ENCODE data around the gene WNT7B.
"Not testable (repeated sequence)": the region's sequence is repeated elsewhere in the genome, so short reads cannot be mapped to it uniquely, and the experiment has no call there.

Gene WNT7B

DNA sequence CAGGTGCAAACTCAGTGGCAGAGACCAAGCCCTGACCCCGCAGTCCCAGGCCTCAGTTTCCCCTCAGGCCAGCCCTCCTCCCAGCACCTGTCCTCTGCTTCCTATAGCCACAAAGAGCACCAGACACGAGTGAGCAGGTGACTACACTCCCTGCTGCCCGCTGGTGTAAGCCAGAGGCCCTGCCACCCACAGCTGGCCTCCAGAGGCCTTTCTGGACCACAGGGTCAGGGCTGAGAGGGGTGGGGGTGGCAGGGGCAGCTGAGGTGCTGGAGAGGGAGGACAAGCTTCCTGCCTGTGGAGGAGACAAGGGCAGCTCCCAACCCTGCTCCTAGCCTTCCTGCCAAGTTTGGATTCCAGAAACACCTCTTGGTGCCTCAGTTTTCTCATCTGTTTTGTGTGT, 31.3 kb upstream of the WNT7B start:
- DNase-seq (ENCODE audit: low read depth in 2 of 2): no peak

DNA sequence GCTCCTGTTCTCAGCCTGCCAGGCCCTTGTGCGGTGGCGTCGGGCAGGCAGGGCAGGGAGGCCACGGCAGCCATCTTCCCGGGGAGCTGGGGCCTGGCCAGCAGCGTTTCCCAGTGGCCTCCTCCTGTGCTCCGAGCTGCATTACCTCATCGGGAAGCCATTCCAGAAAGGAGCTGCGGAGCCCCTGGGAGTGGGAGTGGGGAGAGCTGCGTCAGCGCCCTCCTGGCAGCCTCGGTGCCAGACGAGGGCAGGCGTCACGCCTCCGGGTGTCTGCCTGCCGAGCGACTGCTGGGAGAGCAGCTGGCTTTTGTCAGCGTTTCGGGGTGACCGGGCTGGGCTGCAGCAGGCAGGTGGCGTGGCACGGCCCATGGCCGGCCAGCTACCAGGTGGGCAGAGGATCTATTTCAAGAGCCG, 30.9 kb upstream of the WNT7B start:
- no peak for DNase-seq (ENCODE audit: low read depth in 2 of 2)

DNA sequence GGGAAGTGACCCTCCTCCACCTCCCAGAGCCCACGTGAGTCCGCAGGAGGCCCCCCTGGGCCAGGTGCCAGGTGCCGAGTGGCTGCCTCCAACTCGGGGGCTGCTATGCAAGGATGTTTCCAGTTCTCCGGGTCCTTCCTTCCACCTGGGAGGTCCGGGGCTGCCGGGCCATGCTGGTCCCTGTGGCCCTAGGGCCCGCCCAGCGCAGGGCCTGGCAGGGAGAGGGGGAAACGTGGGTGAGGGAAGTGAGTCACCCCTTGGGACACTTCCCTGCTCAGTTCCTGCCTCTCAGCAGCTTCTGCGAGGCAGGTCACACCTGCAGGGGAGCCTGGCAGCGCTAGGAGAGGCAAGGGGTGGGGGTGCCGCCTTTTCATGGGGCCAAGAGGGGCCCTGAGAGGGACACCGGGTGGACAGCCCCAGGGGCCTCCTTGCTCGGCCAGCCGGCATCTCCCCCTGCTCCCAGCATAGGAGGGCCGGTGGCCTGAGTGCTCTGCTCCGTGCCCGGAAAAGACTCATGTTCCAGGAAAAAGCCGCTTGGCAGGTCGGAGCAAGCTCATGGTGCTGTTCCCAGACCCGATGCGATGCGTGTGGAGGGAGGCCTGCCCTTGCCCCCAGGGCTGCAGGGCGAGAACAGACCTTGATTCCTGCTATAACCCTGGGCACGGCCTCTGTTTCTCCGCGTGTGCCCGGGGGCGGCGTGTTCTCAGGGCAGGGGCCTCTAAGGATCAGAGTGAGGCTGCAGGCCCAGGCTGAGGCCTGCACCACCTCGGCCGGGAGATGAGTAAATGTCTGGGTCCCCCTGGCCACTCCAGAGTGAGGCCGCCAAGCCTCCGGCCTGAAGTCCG, 30.3 kb upstream of the WNT7B start:
- no peak for DNase-seq (ENCODE audit: low read depth in 2 of 2)

DNA sequence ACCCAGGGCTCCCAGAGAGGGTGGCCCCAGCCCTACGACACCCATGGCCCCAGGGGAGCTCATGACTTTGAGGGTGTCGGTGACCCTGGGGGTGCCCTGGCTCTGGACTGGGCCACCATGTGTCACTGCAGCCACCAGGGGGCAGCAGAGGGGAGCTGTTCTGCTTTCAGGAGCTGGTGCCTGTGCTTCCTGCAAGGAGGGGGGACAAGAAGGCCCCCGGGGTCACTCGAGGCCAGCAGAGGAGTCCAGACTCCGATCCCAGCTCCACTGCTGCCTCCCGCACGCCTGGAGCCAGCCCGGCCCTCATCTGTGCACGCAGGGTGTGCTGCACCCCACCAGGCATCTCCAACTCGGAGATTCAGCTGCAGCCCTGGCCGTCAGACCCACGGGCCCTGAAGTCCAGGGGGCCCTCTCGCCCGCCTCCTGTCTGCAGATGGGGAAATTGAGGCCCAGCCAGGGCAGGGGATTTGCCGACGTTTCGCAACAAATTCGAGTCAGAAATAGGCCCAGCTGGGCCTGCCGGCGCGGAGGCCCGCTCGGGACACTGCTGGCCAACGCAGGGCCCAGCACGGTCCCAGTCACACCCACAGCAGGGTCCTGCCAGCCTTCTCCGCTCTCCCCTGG, 29.5 kb upstream of the WNT7B start:
- peak; percentile 78 to 89 for DNase-seq (ENCODE audit: low read depth in 2 of 2)

DNA sequence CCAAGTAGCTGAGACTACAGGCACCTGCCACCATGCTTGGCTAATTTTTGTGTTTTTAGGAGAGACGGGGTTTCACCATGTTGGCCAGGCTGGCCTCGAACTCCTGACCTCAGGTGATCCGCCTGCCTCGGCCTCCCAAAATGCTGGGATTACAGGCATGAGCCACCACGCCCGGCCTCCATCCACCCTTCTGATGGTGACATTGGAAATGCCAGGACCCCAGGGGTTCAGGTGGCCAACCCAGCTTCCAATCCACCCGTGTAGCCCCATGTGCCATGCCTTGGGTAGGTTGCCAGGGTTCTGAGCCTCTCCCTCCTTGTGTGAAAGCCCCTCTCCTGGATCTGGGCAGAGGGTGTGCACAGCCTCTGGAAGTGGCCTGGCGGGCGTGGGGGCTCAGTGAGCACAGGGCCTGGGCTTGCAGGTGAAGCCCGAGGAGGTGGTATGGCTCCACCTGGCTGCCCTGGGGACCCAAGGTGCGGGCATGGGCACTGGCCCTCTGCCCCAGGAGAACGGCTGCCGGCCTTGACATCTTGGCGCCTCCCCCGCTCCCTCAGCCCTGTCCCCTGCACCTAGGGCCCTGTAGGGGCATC, 28.2 kb upstream of the WNT7B start:
- not testable (repeated sequence) for DNase-seq (ENCODE audit: low read depth in 2 of 2)

DNA sequence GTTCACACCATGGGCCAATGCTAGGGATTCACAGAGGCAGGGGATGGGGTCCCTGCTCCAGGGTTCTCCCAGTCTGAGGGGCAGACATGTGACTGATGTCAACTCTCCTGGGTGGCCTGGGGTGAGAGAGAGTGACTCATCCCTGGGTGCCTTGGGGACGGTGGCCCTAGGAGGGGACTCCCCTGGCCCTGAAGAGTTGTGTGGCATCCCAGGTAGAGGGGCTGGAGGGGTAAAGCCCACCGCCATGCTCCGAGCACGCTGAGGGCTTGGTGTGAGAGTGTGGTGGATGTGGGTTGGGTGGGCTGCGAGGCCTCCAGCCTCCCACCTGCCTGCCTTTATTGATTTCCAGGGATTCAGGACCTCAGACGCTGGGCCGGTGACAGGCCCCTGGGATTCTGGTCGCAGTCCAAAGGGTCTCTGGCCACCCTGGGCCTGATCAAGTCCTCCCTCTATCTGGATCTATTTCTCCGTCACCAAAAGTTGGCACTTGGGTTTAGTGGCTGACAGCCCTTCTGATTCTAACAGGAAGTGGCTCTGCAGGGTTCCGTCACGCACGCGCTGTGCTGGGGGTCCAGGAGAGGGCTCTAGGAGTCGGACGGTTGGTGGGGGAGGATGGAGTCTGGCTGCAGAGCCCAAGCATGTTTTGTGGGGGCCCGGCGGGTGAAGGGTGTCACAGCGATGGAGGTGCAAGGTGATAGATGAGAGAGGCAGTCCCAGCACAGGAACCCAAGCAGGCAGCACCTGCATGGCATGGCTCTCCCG, 27.3 kb upstream of the WNT7B start:
- DNase-seq (ENCODE audit: low read depth in 2 of 2): no peak

DNA sequence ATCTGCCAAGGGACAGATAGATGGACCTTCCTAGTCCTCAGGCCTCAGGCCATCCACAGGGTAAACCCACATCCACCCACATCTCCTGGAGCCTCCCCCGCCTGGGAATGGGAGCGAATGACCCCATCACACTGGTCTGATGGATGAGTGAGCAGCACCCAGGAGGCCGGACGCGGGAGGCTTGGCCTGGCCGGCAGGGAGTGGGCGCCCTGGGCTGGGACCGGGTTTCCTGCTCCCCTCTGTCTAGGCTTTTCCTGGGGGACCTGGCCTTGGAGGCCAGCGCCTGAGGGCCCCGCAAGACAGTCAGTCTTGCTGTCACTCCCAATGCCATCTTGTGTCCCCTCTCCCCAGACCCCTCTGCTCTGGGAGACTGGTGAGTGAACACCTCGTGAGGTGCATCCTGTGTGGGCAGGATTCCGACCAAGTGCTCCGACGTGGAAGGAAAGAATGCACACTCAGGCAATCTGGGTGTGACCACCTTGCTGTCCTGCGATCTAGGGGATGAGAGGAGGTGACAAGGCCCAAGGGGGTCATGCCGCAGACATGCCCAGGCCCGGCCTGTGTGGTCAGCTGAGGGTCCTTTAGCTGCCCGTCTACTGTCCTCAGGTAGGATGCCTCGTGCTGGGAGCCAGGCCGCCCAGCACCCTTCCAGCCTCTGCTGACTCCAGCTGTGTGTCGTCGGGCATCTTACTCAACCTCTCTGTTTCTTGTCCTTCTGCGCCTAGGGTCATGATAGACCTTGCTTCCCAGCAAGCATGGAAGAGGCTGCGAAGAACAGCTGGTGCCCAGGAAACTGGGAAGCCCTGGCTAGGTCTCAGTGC, 26.5 kb upstream of the WNT7B start:
- DNase-seq (ENCODE audit: low read depth in 2 of 2): no peak

DNA sequence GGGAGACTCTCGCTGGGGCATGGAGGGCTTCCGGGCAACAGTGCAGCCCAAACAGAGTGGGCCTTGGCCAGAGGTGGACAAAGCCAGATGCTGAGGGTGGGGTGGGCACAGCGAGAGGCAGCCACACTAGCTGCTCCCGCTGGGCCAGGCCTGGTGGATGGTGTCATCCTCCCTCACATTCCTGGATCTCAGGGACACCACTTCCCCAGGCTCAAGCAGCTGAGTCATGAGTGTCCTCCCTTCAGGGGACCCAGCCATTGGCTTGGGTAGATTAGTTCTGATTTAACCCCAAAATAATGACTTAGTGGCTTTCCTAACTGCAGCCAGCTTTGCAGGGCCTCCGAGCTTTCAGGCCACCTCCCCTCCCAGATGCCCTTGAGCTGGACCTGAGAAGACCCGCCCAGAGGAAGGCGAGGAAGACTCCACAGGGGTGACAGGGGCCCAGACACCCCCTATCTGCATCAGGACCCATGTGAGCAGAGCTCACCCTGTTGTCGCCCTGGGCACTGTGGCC, 25.9 kb upstream of the WNT7B start:
- no peak for DNase-seq (ENCODE audit: low read depth in 2 of 2)

DNA sequence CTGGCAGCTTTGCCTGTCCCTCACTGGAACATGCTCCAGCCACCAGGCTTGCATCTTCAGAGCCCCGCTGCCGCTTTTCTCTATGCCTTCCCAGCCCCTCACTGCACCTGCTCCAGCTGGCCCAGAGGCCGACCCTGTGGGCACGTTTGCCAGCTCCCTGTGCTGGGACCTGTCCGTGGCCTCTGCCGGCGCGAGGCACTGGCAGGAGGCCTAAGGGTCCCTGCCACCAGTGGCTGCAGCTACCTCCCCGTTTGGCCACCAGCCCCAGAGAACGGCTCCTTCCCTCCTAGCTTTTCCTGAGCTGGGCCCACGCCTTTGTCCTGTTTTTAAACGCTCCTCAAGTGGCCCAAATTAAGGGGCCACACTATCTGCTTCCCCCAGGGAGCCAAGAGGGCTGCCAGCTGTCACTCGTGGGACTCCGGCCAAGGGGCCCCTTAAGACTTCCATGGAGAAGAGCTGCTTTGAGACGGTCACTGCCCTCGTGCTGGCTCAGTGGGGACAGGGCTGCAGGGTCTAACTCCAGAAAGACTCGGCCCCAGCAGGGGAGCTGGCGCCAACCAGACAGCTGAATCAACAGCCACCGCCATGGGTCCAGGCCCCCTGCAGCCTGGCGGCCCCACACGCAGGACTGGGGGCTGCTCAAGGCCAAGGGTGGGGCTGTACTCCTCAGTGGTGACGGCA, 24.6 kb upstream of the WNT7B start:
- DNase-seq (ENCODE audit: low read depth in 2 of 2): no peak

DNA sequence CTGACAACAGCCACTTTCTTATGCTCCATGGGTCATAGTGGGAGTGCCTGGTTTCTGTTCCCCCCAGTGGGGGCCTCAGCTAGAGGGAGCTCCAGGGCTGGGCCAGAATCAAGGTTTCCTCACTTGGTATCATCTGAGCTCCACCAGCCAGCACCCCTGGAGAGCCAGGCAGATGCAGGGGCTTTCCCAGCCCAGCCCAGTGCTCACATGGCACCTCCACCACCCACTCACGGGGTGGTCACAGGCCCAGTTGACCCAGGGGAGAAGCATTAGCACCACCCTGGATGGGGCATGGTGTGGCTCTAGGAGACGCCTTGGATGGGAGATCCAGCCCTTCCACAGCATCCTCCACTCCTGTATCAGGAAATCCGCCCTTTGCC, 24.1 kb upstream of the WNT7B start:
- no peak for DNase-seq (ENCODE audit: low read depth in 2 of 2)

DNA sequence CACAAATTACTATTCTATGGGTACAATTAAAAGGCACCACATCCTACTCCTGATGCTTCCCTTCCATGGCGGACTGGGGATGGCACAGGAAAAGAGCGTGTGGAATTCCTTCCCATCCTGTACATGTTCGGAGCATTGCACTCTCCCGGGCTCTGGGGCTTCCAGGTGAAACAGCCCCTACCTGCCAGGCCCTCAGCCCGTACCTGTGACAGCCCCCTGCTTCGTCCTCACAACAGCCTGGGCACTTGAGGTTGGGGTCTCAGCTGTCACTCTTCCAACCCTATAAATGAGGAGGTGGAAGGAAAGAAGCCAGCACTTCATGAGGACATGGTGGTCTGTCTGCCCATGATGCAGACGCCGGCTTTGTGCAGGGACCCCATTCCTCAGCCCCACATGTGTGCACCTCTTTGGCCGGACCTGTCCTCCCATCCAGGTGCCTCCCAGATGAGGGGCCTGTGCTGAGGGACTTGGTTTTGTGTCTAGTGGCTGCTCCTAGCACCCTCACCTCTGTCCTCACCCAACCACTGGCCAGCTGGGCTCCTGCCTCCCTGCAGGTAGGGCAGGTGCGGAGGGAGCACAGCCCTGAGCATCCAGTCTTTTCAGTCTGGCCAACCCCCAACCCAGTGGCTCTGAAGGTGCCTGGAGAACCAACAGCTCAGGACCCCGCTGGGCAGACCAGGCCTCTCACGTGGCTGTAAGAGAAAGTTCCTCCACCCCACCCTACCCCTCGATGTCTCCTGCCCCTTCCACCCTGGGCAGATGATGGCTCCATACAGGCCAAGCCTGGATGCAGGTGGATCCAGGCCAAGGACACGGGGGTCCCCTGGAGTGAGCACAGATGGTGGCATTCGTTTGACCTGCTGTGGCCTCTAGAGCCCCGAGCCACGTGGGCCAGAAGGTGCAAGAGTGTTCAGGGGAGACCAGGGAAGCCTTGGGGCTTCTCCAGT, 23.4 kb upstream of the WNT7B start:
- no peak for DNase-seq (ENCODE audit: low read depth in 2 of 2)

DNA sequence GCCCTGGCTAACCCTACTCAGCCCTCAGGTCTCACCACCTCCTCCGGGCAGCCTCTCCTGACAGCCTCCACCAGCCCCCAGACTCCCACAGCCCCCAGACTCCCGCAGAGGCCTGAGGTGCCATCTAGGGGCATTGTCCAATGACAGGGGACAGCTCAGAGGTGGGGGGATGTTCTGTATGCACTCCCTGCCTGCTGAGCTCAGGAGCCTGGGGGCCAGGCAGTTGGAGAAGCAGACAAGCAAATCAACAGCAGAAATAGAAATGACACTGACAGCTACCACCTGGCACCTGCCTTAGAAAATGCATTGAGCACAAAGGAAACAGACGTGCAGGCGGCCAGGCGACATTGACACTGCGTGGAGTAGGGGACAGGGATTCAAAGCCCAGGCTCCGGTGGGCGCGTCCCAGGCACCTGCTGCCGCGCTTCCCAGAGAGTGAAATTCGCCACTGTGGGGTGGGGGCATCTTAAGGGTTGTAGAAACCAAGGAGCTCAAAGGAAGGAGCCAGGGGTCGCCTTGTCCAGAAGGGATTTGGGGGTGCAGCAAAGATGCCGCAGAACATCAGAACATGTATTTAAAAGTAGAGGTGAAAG, 22.5 kb upstream of the WNT7B start:
- DNase-seq (ENCODE audit: low read depth in 2 of 2): no peak

DNA sequence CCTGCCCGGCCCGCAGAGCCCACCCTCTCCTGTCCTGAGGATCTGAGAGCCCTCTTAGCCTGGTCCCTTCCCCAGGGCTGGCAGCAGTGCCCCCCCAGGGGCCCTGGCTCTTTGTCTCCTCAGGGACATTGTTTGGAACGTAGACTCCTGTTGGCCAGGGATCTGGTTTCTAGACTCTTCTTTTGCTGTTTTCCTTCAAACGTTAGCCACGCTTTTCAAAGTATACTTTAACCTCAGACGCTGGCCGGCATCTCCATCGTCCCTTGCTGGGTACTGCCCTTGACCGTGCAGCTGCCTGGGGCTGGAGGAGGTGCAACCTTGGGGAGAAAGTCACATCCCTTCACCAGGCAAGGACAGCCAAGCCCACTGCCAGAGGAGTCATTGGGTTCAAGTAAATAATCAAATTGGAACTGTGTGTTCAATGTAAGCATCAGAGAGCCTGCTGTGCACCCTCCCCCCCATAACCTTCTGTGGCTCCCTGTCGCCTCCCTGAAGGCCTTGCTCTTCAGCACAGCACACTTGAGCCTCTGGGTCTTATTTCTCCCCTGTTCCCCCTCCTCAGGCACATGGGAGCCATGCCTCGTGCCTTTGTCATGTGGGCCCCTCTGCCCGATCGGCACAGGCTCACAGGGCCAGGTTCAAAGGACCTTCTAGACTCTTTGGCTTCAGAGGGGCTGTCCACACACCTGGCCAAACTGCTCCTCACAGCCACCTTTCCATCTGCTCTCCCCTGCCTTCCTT, 21.8 kb upstream of the WNT7B start:
- no peak for DNase-seq (ENCODE audit: low read depth in 2 of 2)

DNA sequence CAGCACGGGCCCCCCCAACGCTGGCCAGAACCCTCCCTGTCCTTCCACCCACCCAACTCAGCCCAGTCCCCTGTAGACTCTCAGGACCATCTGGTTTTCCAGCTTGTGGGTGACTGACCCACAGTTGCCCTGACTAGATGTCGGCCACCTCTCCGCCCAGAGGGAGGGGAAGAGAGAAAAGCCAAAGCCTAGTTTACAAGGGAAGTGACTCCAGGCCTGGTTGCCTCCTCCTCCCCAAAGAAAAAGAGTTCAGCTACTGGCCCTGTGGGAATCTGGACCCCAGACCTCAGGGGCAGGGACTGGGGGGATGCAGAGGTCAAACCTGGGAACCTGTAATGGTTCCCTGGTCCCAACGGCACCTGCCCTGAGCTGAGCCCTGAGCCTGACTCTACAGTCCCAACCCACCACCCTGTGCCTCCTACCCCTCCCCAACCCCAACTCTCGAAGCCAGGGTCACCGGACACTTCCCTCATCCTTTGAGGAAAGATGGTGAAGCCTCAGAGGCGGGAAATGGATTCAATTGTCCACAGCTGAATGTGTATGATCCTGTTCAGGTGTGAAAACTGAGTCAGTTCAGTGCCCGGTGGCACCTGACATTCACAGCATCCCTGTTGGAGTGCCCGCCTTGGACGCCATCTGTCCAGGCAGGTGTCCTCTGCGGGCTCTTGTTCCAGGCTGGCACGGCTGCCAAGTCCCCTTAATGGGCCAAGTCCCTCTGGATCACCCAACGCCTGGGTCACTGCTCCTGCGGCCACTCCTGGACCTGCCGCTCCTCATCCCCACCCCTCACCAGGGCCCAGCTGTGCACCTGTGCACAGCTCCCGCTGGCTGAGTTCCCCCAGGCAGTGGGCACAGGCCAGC, 21.0 kb upstream of the WNT7B start:
- no peak for DNase-seq (ENCODE audit: low read depth in 2 of 2)

DNA sequence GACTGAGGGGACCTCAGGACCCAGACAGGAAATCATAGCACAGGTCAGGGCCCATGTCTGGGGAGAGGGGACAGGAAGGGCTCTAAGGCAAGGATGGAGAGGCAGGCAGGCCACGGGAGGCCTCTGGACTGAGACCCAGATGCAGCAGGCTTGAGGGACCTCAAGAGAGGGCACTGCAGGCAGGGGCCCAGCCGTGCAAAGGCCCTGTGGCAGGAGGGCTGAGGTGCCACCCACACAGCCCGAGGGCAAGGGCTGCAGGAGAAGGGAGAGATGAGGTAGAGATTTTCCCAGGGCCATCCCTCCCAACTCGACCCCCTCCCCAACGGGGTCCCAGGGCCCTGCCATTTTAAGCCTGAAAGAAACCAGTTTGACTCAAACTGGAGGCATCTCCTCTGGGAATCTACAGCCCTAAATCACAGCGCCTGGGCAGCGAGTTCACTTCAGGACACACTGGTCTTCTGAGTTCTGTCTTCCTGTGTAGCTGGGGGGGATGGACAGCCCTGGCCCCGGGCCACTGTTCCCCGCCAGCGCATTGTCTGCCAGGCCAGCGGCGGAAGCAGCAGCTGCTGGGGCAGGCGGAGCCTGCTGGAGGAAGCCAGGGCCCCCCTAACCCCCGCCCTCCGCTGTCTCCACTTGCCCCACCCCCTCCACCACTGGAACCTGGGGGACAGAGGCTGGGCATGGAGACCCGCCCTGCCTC, 20.3 kb upstream of the WNT7B start:
- DNase-seq (ENCODE audit: low read depth in 2 of 2): no peak

DNA sequence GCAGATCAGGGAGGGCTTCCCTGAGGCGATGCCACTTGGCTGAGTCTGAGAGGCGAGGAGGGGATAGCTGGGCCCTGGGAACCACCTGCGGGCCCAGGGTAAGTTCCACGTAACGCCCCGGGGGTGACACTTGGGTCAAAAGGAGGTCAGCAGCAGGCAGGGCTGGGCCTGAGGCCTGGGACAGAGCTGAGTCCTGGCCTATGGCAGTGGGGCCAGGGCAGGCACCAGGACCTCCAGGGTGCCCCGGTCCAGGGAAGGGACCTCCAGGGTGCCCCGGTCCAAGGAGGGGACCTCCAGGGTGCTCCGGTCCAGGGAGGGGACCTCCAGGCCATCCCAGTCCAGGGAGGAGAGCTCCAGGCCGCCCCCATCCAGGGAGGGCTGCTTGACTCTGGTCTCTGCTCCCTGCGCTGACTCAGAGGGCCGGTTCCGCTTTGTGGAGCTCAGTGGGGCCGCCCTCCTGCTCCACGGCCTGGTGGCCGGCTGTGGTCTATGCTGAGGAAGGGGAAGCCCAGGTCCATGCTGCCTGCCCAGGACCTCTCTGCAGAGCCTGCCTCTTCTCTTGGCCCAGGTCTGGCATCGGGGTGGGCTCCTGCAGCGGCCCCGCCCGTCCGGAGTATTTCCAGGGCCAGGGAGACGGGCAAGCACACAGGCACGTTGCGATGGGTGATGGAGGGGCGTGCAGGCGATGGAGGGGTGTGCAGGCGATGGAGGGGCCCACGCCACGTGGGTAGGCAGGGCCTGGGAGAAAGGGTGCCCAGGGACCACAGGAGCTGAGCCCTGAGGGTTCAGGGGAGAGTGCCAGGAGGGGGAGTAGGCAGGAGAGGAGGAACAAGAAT, 19.5 kb upstream of the WNT7B start:
- no peak for DNase-seq (ENCODE audit: low read depth in 2 of 2)
